SK-N-MC (cell line): ENCODE results near the gene SLC47A1.

Experiments
- DNase-seq: peaks from one replicate; pipeline ENCODE4 v3.0.0-alpha.2; 2011; ENCODE audit warnings: low read depth, low spot score
- H3K27ac ChIP-seq: fragments of 200-600 bp; sonication (generic); 2 replicates; pipeline ENCODE4 v1.5.1; 2016; ENCODE audit warnings: mixed run types
- H3K36me3 ChIP-seq: fragments of 200-600 bp; sonication (generic); 2 replicates; pipeline ENCODE4 v1.6.1; 2017; ENCODE audit warnings: antibody characterized with exemption, low read length, mixed read lengths; ENCODE audit not compliant: insufficient read depth
- H3K4me3 ChIP-seq: fragments of 200-600 bp; sonication (generic); 2 replicates; pipeline ENCODE4 v1.5.1; 2016
- H3K9ac ChIP-seq: fragments of 200-600 bp; sonication (generic); 2 replicates; pipeline ENCODE4 v1.8.0; 2017; ENCODE audit warnings: mixed run types, mixed read lengths; ENCODE audit not compliant: insufficient read length
- H3K9me3 ChIP-seq: fragments of 200-600 bp; sonication (generic); 2 replicates; pipeline ENCODE4 v1.6.1; 2017; ENCODE audit warnings: low read depth, mild to moderate bottlenecking, antibody characterized with exemption, low read length, moderate library complexity, mixed read lengths
- EZH2 ChIP-seq: fragments of 200-600 bp; sonication (generic); IDR thresholded peaks from one replicate; pipeline ENCODE4 v1.6.1; 2017; ENCODE audit warnings: antibody characterized with exemption
- FOXP2 ChIP-seq: optimal IDR thresholded peaks from 2 replicates; pipeline ENCODE3; 2011; ENCODE audit warnings: mild to moderate bottlenecking, moderate library complexity; ENCODE audit not compliant: insufficient read depth; ENCODE audit errors: extremely low read length, control extremely low read depth
- POLR2AphosphoS5 ChIP-seq: IDR thresholded peaks from 2 replicates; pipeline ENCODE4 v1.6.1; 2012; ENCODE audit warnings: mild to moderate bottlenecking, low read depth, low read length, borderline replicate concordance

Gene SLC47A1

GRCh38 chr17:19610311-19610710 lies 76.7 kb downstream of the SLC47A1 start:
- Histone ChIP-seq H3K4me3 (no peak overlapping the region), H3K36me3 (no peaks in the 10 kb centered on the region), H3K9me3 (no peaks in the 10 kb centered on the region), H3K27ac (no peak overlapping the region), H3K9ac (no peak overlapping the region)
- TF ChIP-seq POLR2AphosphoS5, result no peak
- no peak for TF ChIP-seq FOXP2
- no peak for TF ChIP-seq EZH2
- DNase-seq, result no peak

- no peaks in the 10 kb centered on the region for H3K9me3 ChIP-seq
- DNase-seq, result no peak
- H3K4me3 ChIP-seq, result no peak overlapping the region
- H3K9ac ChIP-seq, result no peak overlapping the region
- TF ChIP-seq POLR2AphosphoS5, result no peak
- TF ChIP-seq EZH2, result no peak
- no peak for TF ChIP-seq FOXP2
- H3K27ac ChIP-seq, result no peak overlapping the region
- H3K36me3 ChIP-seq, result no peaks in the 10 kb centered on the region
These were observed 77.2 kb downstream of the SLC47A1 start for GRCh38 chr17:19610879-19611278.

- TF ChIP-seq POLR2AphosphoS5, result no peak
- no peak for TF ChIP-seq FOXP2
- no peak for TF ChIP-seq EZH2
- no peak overlapping the region for H3K27ac ChIP-seq
These were observed 80.3 kb downstream of the SLC47A1 start for GRCh38 chr17:19613979-19614378.

GRCh38 chr17:19614900-19615299 lies 81.2 kb downstream of the SLC47A1 start:
- TF ChIP-seq POLR2AphosphoS5 (no peak), EZH2 (no peak), FOXP2 (no peak)
- Histone ChIP-seq H3K27ac (no peak overlapping the region), H3K9ac (no peak overlapping the region), H3K4me3 (no peak overlapping the region), H3K36me3 (no peaks in the 10 kb centered on the region), H3K9me3 (no peaks in the 10 kb centered on the region)
- DNase-seq, result no peak

More at GRCh38 chr17:19613979-19614378, 80.3 kb downstream of the SLC47A1 start:
- Histone ChIP-seq H3K9ac (no peak overlapping the region), H3K4me3 (no peak overlapping the region), H3K36me3 (no peaks in the 10 kb centered on the region), H3K9me3 (no peaks in the 10 kb centered on the region)
- DNase-seq, result no peak

GRCh38 chr17:19618015-19618414 lies 84.4 kb downstream of the SLC47A1 start:
- Histone ChIP-seq H3K27ac (no peak overlapping the region), H3K4me3 (no peak overlapping the region), H3K9me3 (no peaks in the 10 kb centered on the region), H3K9ac (no peak overlapping the region), H3K36me3 (no peaks in the 10 kb centered on the region)
- no peak for DNase-seq
- TF ChIP-seq FOXP2 (no peak), EZH2 (no peak), POLR2AphosphoS5 (no peak)

- DNase-seq, result no peak
- Histone ChIP-seq H3K9ac (no peak overlapping the region), H3K36me3 (no peaks in the 10 kb centered on the region), H3K27ac (no peak overlapping the region), H3K4me3 (no peak overlapping the region), H3K9me3 (no peaks in the 10 kb centered on the region)
- no peak for TF ChIP-seq FOXP2
- TF ChIP-seq EZH2, result no peak
- no peak for TF ChIP-seq POLR2AphosphoS5
These were observed 86.2 kb downstream of the SLC47A1 start for GRCh38 chr17:19619705-19620325.

GRCh38 chr17:19621697-19622096 lies 88.0 kb downstream of the SLC47A1 start:
- no peak overlapping the region for H3K4me3 ChIP-seq
- DNase-seq, result no peak
- no peak overlapping the region for H3K9ac ChIP-seq
- H3K27ac ChIP-seq, result no peak overlapping the region
- TF ChIP-seq POLR2AphosphoS5, result no peak
- no peak for TF ChIP-seq FOXP2
- no peaks in the 10 kb centered on the region for H3K36me3 ChIP-seq
- no peaks in the 10 kb centered on the region for H3K9me3 ChIP-seq

GRCh38 chr17:19626079-19626478 lies 92.4 kb downstream of the SLC47A1 start:
- TF ChIP-seq EZH2 (no peak), POLR2AphosphoS5 (no peak), FOXP2 (no peak)
- Histone ChIP-seq H3K4me3 (no peak overlapping the region), H3K9me3 (no peaks in the 10 kb centered on the region), H3K36me3 (no peaks in the 10 kb centered on the region), H3K9ac (no peak overlapping the region), H3K27ac (no peak overlapping the region)
- DNase-seq, result no peak
